Left colon (tissue), 2 donors: ENCODE measurements around the gene RUNX2. TPM values are rescaled to one million over a fixed set of nuclear protein-coding genes. Genes with fewer than 3 reads are reported as not detected.
"Not testable (repeated sequence)": the region's sequence is repeated elsewhere in the genome, so short reads cannot be mapped to it uniquely, and the experiment has no call there.

Experiments used
- ATAC-seq: fragments of 200-7000 bp; cut with Tn5 transposase; one replicate; pipeline ENCODE4 v1.9.1; 2020; ENCODE audit warnings: mild to moderate bottlenecking, moderate library complexity
- DNase-seq, 2 donors: peaks; one replicate each; pipeline ENCODE4 v3.0.0-alpha.2; 2020
- intact Hi-C, 2 donors: fragments of 100-400 bp; cut with DNase I in 1 of 2; cut with micrococcal nuclease in 1 of 2; formaldehyde crosslinking; loops; one replicate each; pipeline versions ENCODE4 v1.11.2 to v1.14.0; 2022; cut with DNase I, micrococcal nuclease
- total RNA-seq, 2 donors: library from RNA; stranded (reverse); fragmentation: NEBNext Ultra II Directional; extraction: Animal tissue kit (Norgen Biotek cat#: 25700); gene quantifications; one replicate each; pipeline ENCODE4 v1.2.1, GENCODE V29; 2021
- donor health status: DM: no; HTN: no; CAD: no.
- donor health status: DM: yes; HTN: yes; CAD: no.

The RUNX2 gene
- total RNA-seq, 2 donors from 2014 or later = 2.5 to 3.5 TPM

- no peak for ATAC-seq
These were observed 335.4 kb downstream of the RUNX2 start for GRCh38 chr6:45663251-45664221.

GRCh38 chr6:45664707-45665106, 336.6 kb downstream of the RUNX2 start:
- intact Hi-C loops = no loop called here
- no peak for DNase-seq
- no peak for ATAC-seq

More at GRCh38 chr6:45663251-45664221, 335.4 kb downstream of the RUNX2 start:
- DNase-seq = peak in 1 of 2 donors; percentile 32
- intact Hi-C loops = no loop called here

GRCh38 chr6:45665859-45666258, 337.7 kb downstream of the RUNX2 start:
- intact Hi-C loops = no loop called here
- ATAC-seq = no peak
- no peak for DNase-seq

- no peak for ATAC-seq
- intact Hi-C loops = no loop called here
- no peak for DNase-seq
These were observed 338.7 kb downstream of the RUNX2 start for GRCh38 chr6:45666846-45667245.

- no peak for ATAC-seq
- intact Hi-C loops = no loop called here
- no peak for DNase-seq
These were observed 339.2 kb downstream of the RUNX2 start for GRCh38 chr6:45667300-45667699.

- ATAC-seq = no peak
- intact Hi-C loops = no loop called here
- DNase-seq = no peak
These were observed 339.6 kb downstream of the RUNX2 start for GRCh38 chr6:45667766-45668165.

GRCh38 chr6:45668705-45669104, 340.6 kb downstream of the RUNX2 start:
- intact Hi-C loops = no loop called here
- ATAC-seq = no peak

GRCh38 chr6:45673167-45673566, 345.0 kb downstream of the RUNX2 start:
- intact Hi-C loops, ATAC-seq, DNase-seq: not testable (repeated sequence)

More at GRCh38 chr6:45668705-45669104, 340.6 kb downstream of the RUNX2 start:
- DNase-seq = no peak

GRCh38 chr6:45675166-45675565, 347.0 kb downstream of the RUNX2 start:
- ATAC-seq = peak; percentile 20
- peak in 1 of 2 donors; percentile 30 for DNase-seq
- intact Hi-C loops = not testable (repeated sequence)

GRCh38 chr6:45675634-45676033, 347.5 kb downstream of the RUNX2 start:
- ATAC-seq (peak; percentile 17), DNase-seq (no peak)
- intact Hi-C loops = no loop called here

- intact Hi-C loops = no loop called here
- no peak for DNase-seq
- no peak for ATAC-seq
These were observed 348.2 kb downstream of the RUNX2 start for GRCh38 chr6:45676380-45676779.

- intact Hi-C loops = no loop called here
- DNase-seq (peak in 1 of 2 donors; percentile 47), ATAC-seq (peak; percentile 90)
These were observed 349.5 kb downstream of the RUNX2 start for GRCh38 chr6:45677381-45678284.

GRCh38 chr6:45678285-45678607, 350.1 kb downstream of the RUNX2 start:
- DNase-seq (no peak), ATAC-seq (no peak)
- intact Hi-C loops = no loop called here

GRCh38 chr6:45679163-45679562, 351.0 kb downstream of the RUNX2 start:
- intact Hi-C loops = no loop called here
- DNase-seq (no peak), ATAC-seq (no peak)

- no peak for DNase-seq
- intact Hi-C loops = no loop called here
- no peak for ATAC-seq
These were observed 351.5 kb downstream of the RUNX2 start for GRCh38 chr6:45679631-45680030.

GRCh38 chr6:45681860-45682511, 353.9 kb downstream of the RUNX2 start:
- ATAC-seq (no peak), DNase-seq (peak in 1 of 2 donors; percentile 51)

GRCh38 chr6:45684476-45684875, 356.3 kb downstream of the RUNX2 start:
- intact Hi-C loops = no loop called here
- no peak for ATAC-seq
- no peak for DNase-seq

More at GRCh38 chr6:45681860-45682511, 353.9 kb downstream of the RUNX2 start:
- intact Hi-C loops = no loop called here

- intact Hi-C loops = no loop called here
- no peak for ATAC-seq
These were observed 356.9 kb downstream of the RUNX2 start for GRCh38 chr6:45685076-45685475.

More at GRCh38 chr6:45685076-45685475, 356.9 kb downstream of the RUNX2 start:
- DNase-seq = no peak
